Midbrain (tissue), 1 donor: Measurements from ENCODE around the gene ACOX3.
A peak's percentile ranks its signal among the peaks of the same experiment; 100 is the strongest.
"Not testable (repeated sequence)": the region's sequence is repeated elsewhere in the genome, so short reads cannot be mapped to it uniquely, and the experiment has no call there.

Source experiments
- DNase-seq: peaks from one replicate; lab custom pipeline; 2025; lab: John Stamatoyannopoulos, UW

The ACOX3 gene

DNA sequence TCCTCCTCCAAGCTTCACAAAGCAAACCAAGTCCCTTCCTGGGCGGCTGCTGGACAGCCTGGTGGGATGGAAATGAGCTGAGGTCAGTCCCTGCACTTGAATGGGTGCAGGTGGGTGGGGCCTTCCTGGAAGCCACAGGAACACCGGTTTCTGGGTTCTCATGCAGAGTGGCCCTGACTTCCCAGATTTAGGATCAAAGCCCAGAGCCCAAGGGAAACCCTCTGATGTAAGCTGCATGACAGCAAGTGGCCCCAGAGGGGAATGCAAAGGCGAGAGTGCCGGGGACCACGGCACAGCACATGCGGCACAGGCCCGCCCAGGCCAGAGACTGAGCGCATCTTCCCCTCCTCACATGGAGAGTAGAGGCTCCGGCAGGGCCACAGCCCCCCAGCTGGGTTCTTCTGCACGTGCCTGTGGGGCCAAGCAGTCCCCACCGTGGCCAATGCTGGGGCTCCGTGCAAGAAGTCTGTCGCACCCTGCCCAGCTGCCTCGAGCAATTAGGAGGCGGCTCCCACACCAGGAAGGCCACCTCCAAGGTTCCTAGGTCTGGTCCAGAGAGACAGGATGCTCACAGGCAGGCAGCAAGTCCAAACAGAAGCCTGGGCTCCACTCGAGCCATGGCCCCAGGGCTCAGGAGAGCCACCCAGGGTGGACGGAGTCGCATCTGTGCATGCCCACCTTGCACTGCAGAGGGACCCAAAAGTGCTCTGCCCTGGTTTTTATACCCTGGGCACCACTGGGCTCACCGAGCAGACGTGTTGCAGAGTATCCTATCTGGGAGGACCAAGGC, 88.0 kb downstream of the ACOX3 start:
- DNase-seq: no peak

DNA sequence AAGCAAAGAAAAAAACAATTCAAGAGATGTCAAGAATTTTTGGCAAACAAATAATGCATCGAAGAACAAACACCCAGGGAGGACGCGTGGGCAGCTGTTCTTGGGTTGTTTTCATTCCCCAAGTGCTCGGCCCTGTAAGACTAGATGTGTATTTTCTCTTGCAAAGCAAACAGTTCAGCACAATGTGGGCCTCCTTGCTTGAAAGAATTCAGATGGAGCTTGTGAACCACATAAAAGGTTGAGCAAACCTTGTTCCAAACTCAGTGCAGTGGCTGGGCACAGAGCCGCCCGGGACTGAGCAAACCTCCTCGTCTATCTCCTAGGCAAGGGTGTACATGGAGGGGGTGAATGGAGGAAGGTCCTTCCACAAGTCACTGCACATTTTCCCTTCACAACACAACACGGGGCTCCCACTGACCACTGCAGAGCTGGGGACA, 88.6 kb downstream of the ACOX3 start:
- DNase-seq: peak; percentile 23

DNA sequence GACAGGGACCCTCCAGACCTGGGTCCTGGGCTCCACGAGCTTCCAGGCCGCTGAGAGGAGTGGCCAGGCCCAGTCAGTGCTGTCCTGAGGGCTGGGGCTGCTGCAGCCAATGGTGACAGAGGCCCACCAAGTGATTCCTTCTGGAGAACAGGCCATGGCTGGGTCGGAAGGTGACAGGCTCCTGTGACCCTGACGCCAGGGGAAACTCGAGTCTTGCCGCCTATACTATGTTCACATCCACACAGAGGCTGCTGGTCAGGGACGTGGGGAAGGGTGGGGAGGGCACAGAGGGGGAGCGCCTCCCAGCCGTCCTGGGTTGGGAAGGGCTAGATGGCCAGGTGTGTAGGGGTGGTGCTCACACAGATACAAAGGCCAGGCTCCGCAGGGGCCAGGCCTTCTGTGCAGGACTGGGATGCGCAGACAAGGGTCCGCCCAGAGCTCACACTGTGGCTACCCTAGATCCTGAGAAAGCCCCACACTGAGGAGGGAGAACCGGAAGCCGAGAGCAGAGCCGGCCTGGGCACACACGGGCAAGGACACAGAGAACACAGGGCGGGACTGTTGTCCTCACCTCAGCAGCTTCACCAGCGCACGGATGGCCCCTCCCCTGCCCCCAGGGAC, 89.6 kb downstream of the ACOX3 start:
- DNase-seq: no peak

DNA sequence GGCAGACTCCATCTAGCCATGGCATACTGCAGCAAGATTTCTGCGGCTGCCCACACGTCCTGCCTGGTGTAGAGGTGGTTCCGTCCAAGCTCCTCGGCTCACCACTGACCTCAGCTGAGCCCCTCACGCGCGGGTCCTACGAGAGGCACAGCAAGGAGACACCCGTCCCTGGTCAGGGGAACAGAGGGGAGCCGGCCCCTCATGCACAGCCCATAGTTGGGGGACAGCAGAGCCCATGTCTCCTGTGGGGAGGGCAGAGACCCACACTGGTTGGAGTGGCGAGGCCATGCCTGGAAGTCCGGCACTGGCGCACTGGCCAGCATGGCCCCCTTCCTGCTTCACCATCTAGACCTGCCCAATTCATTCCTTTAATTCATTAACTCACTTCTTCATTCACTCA, 90.2 kb downstream of the ACOX3 start:
- DNase-seq: no peak

DNA sequence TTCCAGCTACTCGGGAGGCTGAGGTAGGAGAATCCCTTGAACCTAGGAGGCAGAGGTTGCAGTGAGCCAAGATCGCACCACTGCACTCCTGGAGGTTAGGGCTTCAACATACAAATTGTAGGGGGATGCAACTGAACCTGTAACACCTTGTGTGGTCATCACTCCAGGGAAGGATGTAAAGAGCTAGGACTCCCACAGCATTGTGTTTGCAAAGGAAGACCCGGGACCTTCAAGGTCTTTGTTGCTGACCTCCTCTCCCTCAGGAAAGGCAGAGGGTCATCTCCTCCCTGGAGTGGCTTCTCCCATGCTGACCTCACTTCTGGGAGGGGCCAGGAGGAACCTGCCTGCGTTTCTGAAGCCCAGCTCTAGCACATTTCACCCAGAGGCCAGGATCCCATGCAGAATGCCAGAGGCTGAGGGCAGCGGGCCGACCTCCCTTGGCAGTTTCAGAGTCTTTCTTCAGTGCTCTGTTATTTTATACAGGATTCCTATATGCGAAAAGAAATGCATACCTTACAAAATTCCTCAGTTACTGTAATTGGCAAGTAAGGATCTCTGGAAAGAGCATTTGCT, 90.8 kb downstream of the ACOX3 start:
- no peak for DNase-seq

DNA sequence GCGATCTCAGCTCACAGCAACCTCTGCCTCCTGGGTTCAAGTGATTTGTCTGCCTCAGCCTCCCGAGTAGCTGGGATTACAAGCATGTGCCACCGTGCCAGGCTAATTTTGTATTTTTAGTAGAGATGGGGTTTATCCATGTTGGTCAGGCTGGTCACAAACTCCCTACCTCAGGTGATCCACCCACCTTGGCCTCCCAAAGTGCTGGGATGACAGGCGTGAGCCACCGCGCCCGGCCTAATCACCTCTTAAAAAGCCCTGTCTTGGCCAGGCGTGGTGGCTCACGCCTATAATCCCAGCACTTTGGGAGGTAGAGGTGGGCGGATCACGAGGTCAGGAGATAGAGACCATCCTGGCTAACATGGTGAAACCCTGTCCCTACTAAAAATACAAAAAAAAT, 91.3 kb downstream of the ACOX3 start:
- DNase-seq: not testable (repeated sequence)

DNA sequence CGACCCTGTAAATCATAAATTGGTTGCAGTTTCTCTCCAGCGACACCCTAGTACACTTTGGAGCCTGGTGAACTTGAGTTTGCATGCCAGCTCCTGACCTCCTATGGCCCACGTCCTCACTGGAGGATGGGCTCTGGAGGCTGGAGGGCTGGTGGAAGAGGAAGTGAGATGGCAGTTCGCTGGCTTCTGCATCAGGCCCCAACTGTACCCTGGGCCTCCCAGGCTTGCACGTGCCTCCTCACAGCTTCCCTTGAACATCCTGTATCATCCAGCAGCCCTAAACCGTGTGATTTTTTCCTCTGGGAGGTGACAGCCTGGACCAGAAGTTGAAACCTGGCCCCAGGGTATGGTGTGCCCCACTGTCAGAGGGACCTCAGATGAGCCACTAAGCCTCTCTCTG, 92.5 kb downstream of the ACOX3 start:
- no peak for DNase-seq

DNA sequence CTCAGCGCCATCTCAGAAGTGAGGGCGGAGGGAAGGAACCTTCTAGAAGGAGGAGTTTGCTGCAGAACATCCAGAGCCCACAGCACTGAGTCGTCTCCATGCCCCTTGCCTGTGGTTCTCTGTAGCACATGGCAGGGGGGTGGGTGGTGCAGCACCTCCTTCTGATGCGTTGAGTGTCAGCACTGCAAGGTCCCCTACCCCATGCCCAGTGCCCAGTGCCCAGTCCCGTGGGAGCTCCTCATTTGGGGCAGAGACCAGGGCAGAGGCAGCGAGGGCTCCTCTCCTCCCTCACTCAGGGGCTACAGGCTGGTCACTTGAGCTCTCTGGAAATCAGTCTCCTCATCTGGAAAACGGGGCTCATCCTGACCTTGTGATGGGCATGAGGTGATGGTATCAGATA, 92.9 kb downstream of the ACOX3 start:
- DNase-seq: no peak

DNA sequence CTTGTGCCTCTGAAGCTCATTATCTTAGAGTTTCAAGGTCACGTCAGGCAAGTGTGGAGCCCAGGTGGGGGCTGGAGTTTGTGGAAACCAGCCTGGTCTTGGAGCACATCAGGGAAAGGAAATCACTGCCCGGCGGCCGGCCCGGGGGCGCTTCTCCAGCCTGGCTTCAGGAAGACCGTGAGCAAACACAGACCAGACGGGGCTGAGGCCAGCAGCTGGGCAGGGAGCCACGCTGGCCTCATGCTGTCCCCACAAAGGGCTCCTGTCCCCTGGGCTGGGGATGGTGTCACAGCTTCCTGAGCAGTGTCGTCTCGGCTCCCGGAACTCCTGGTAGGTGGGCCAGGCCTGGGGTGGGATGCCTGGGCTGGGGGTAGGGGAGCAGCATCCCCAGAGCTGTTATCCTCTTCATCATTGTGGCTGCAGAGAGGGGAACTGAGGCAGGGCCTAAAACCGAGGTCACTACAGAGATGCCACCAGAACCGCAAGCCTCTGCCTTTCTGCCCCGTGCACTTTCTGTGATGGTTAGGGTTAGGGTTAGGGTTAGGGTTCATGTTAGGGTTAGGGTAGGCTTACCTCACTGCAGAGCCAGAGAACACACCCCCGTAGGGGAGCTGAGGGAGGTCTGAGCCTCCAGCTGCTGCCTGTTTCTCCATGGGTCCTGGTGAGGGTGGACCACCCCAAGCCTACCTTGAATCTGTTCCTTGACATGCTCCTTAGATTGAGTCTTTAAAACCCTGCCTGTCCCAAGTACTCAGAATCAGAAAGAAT, 93.5 kb downstream of the ACOX3 start:
- peak; percentile 66 for DNase-seq

DNA sequence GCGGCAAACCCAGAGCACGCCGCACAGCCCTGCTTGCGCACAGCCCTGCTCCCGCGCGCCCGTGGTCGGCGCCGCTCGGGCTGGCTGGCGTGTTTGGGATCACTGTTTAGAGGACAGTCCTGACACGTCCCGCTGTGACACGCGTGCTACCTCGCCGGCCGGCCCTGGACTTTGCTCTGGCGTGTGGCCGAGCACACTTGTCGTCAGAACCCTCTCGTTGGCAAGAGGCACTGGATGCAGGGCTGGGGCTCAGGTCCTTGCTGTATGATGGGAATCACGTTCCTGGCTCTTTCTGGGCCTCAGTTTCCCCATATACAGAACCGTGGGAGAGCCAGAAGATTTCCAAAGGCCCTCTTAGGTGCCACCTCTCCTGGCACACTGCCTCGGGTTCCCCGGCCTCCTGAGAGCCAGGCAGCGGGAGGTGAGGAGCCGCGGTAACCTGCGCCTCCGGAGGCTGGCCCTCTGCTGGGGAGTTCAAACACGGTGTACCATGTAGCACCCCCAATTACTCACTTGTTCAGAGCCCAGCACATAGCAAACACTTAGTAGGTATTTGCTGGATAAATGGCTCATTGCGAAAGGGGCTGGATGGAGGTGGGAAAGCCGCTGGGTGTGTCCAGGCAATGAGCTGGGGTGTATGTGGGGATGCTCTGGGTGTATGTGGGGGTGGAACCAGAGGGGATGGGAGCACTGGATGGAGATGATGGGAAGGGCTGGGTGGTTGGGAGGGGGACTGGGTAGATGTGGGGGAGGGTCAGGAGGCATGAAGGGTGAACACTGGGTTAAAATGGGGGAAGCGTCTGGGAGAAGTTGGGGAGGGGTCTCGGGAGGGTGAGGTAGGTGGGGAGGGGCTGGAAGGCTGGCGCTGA, 94.3 kb downstream of the ACOX3 start:
- no peak for DNase-seq

DNA sequence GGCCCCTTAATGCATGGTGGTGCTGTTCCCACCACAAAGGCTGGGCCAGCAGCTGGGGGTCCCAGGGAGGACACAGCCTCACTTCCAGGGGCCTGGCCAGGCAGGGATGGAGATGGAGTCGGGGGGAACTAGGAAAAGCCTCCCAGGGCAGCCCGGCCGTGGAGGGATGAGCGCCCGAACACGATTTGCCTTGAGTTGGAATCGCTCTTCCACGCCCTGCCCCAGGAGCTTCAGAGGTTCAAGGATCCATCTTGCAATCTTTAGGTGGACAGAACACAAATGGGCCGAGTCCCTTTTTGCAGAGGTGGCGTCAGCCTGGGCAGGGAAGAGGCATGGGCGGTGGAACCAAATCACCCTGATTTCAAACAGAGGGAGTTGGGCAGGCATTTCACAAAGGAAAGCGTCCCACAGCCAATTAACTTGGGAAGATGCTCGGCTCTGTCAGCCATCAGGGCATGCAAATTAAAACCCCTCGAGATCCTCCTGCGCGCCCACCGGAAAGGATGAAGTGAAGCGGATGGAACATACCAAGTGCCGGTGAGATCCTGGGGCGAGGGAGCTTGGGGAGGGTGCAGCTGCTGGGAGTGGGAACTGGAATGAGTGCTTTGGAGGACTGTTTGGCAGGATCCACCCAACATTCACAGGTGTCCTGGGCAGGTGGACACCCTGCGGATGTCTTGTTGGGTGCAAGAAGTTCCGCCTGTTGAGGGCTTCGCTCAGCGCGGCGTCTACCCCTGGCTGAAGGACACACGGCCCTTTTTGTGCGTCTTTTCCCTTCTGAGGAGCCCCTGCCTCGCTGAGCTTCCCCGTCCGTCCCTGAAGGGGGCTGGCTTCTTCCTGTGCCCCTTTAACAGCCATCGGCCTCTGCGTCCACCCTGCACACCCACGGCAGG, 95.2 kb downstream of the ACOX3 start:
- no peak for DNase-seq

DNA sequence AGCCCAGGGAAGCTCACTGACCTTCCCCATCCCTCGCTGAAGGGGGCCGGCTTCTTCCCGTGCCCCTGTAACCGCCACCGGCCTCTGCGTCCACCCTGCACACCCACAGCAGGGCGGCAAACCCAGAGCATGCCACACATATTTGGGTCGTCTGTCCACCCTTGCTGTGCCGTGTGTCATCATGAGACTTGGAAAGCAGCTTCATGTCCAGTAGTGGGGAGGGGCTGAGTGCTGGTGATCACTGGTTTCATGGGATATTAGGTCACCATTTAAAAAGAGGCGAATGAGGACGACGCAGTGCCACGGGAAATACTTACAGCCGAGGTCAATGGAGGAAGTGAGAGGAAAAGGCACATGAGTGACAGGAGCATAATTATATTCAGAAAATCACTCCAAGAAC, 96.1 kb downstream of the ACOX3 start:
- DNase-seq: no peak

DNA sequence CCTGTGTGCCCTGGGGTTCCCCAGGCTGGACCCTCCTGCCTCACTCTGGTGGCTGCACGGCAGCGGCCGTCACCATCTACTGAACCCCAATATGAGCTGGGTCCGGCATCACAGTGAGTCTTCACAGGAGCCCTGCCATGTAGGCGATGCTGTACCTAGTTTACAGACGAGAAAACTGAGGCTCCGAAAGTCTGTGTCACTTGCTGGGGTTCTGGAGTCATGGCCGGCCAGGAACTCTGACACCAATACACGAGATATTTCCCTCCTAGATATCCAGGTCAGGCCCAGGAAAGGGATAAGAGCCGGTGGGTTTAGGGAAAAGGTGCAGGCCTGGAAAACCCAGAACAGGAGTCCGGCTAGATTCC, 96.6 kb downstream of the ACOX3 start:
- DNase-seq: no peak

DNA sequence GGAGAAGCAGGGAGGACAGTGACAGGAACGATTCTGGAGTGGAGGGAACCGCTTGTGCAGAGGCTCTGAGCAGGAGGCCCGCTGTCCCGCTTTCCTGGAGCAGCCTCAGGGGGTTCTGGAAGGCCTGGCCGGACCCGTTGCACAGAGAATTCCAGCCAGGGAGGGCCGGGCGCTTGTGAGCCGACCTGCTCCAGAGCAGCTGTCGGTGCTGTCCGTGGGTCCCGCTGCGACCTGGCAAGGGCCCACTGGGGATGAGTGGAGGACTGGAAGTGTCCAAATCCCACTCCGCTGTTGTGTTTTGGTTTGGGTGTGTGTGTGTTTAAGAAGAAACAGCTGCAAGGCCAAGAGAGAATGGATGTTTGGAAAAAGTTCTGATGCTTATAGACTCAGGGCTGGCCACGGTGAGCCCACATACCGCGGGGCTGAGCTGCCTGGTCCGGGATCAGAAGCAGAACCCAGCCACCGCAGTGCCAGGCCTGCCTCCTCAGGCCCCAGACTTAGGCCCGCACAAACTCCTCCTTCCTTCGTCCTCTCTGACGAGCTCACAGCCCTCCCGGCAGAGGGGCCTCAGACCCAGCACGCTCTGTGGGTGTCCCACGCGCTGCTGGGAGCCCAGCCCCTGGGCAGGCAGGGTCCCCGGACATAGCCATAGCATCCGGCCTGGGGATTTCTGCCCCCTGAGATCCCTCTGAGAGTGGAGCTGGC, 97.1 kb downstream of the ACOX3 start:
- no peak for DNase-seq

DNA sequence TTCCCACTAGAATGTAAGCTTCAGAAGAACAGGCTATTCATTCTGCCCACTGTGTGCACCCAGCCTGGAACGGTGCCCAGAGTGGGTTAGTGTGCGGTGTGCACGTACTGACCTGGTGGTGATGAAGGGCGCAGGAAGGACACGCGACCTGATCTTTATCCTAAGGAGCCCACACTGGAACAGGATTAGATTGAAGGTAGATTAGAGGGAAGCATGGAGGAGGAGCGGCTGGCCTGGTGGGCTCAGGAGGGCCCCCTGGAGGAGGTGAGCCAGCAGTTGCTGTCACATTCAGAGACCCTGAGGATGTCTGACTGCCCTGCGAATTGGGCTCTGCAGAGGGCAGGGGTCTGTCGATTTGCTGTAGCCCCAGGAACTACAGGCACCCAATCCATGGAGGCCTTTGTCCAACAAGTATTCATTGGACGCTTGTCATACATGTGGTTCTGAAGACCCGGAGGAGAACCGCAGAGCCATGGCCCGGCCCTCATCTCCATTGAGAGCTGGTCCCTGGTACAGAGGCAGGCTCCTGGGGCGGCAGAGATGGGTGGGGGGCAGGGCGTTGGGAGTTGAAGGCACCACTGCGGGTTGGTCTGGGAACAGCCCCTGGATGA, 97.8 kb downstream of the ACOX3 start:
- DNase-seq: no peak

DNA sequence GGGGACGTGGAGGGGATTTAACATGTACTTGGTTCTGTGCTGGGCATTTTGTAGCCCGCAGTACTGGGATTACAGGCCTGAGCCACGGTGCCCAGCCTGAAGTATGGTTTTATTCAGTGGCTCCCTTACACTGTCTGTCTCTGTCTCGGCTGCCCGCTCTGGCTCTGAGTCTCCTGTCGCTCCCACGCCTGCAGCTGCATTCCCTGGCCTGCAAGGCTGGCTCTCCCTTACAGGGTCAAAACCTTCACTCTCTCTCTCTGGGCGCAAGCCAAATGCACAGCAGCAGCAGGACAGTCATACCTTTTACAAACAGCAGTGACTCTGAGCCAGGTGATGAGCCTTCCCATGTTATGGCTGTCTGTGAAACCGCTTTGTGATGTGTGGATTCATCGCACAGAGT, 98.8 kb downstream of the ACOX3 start:
- peak; percentile 22 for DNase-seq

DNA sequence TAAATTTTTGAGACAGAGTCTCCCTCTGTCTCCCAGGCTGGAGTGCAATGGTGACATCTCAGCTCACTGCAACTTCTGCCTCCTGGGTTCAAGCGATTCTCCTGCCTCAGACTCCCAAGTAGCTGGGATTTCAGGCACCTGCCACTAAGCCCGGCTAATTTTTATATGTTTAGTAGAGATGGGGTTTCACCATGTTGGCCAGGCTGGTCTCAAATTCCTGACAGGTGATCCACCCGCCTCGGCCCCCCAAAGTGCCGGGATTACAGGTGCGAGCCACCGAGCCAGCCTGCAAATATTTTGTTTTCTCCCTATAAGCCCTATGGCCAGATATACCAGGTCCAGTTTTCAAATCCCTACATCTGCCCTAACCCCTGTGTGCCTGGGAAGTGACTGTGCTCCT, 99.2 kb downstream of the ACOX3 start:
- DNase-seq: not testable (repeated sequence)

DNA sequence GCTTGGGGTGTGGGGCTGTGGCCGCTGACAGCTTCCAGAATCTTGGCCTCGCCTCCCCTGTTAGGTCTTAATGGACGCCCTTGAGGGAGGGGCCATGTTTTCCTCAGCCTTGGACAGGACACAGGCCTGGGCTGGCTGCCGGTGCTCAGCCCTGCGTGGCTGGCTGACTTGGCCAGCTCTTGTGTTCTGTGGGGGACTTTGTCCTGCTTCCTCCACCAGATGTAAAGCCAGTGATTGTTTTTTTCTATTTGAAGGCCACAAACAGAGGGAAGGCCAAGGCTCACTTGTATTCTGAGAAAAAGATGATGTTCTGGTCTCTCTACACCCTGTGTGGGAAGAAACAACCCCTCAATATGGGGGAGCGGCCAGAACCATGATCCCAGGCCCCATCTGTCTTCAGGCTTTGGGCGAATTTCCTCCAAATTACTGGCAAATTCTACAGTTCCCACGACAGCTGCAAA, 99.7 kb downstream of the ACOX3 start:
- peak; percentile 80 for DNase-seq

DNA sequence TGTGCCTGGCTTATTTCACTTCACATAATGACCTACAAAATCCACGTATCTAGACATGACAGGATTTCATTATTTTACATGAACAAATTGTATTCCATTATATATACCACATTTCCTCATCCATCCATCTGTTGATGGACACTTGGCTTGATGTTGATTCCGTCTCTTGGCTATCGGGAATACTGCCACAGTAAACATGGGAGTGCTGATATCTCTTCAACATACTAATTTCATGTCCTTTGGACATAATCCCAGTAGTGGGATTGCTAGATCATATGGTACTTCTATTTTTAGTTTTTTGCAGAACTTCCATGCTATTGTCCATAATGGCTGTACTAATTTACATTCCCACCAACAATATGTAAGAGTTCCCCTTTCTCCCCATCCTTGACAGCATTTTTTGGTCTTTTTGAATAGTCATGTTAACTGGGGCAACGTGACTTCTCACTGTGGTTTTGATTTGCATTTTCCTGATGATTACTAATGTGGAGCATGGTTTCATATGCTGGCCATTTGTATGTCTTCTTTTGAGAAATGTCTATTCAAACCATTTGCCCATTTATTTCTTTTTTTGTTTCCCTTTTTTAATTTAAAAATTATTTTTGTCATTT, 102.1 kb downstream of the ACOX3 start:
- no peak for DNase-seq
